Epithelial cell of prostate (primary cell): ENCODE measurements around the gene CHD9.
"Not testable (repeated sequence)": the region's sequence is repeated elsewhere in the genome, so short reads cannot be mapped to it uniquely, and the experiment has no call there.

Experiments
- DNase-seq: peaks from one replicate; pipeline ENCODE4 v3.0.0-alpha.2; 2011; ENCODE audit warnings: low read depth, low spot score
- H3K27ac ChIP-seq: fragments of 450-650 bp; 2 replicates; pipeline ENCODE4 v1.5.1; 2017; ENCODE audit warnings: mild to moderate bottlenecking

The CHD9 gene

GRCh38 chr16:53175118-53175517 lies 120.3 kb downstream of the CHD9 start:
- DNase-seq = no peak
- H3K27ac ChIP-seq = no peak overlapping the region

DNA sequence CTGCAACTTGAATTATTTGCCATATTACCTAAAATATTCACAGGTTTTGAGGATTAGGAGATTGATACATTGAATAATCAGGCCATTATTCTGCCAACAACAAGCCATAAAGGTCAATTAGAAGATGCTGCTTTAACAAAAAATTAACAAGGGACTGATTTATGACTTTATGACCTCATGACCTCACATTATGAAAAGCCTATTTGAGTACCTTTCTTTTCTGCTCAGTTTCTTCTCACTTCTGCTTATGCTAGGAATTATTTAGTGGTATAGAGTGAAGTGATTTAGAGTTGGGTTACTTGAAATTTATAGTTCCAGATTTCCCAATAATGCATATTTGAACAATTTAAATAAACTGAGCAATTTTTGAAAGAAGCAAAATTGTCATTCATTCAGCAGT lies 121.6 kb downstream of the CHD9 start:
- no peak for DNase-seq
- no peak overlapping the region for H3K27ac ChIP-seq

DNA sequence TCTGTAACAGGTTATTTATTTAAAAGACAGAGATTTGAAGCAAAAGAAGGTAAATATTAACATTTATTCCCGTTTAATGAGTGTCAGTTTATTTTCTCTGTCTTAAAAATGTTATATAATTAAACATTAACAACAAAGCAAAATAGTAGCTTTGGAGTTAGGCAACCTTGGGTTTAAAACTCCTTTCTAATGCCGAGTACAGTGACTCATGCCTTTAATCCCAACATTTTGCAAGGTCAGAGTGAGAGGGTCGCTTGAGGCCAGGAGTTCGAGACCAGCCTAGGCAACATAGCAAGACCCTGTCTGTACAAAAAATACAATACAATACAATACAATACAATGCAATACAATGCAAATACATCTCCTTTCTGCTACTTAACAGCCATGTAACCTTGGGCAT lies 128.7 kb downstream of the CHD9 start:
- no peak for DNase-seq
- H3K27ac ChIP-seq = no peak overlapping the region

GRCh38 chr16:53185741-53186140 lies 130.9 kb downstream of the CHD9 start:
- DNase-seq, H3K27ac ChIP-seq: not testable (repeated sequence)

GRCh38 chr16:53187775-53188174 lies 133.0 kb downstream of the CHD9 start:
- no peak for DNase-seq
- H3K27ac ChIP-seq = no peak overlapping the region

DNA sequence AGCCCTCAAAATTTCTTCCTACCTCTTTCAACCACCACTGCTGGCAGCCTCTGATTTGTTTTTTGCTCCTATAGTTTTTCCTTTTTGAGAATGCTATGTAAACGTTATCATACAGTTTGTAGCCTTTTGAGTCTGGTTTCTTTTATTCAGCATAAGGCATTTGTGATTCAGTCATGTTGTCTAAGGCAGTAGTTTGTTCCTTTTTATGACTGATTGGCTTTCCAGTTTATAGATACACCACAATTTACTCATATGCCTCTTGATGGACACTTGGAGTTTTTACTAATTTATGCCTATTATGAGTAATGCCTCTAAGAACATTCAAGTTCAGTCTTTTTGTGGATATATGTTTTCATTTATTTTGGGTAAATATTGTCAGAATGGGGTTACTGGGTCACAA lies 136.6 kb downstream of the CHD9 start:
- no peak overlapping the region for H3K27ac ChIP-seq
- DNase-seq = no peak

DNA sequence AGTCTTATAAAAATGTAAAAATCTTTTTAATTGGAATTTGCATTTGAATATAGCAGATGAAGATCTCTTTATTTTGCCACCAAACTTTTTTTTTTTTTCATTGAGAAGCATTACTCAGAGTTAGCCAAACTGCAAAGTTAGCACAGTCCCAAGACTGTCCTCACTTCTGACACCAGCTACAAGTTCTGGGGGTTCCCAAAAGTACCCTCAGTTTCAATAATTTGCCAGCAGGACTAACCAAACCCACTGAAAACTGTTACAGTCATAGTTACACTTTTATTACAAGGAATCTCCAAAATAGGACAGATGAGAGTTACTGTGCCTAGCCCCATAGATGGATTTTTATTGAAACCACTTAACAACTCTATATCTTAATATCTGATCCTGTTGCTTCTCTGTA lies 144.1 kb downstream of the CHD9 start:
- no peak overlapping the region for H3K27ac ChIP-seq
- DNase-seq = no peak

DNA sequence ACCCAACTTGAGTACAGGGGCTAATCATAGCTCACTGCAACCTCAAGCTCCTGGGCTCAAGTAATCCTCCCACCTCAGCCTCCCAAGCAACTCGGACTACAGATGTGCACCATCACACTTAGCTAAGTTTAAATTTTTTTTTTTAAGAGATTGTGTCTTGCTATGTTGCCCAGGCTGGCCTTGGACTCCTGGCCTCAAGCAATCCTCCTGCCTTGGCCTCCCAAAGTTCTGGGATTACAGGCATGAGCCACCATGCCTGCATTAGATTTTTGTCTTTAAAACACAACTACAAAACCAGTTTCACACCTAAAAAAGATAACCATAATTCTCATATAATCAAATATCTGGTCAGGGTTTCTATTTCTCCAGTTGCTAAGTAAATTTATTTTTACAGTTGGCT lies 147.1 kb downstream of the CHD9 start:
- no peak overlapping the region for H3K27ac ChIP-seq
- DNase-seq = no peak

- DNase-seq = no peak
- H3K27ac ChIP-seq = no peak overlapping the region
Observed at GRCh38 chr16:53202398-53202797, 147.6 kb downstream of the CHD9 start.

GRCh38 chr16:53207810-53208752 lies 153.3 kb downstream of the CHD9 start:
- peak overlapping the region; percentile 70 for H3K27ac ChIP-seq

GRCh38 chr16:53209429-53209828 lies 154.6 kb downstream of the CHD9 start:
- no peak overlapping the region for H3K27ac ChIP-seq
- no peak for DNase-seq

More at GRCh38 chr16:53207810-53208752, 153.3 kb downstream of the CHD9 start:
- peak; percentile 36 for DNase-seq

- DNase-seq = no peak
- H3K27ac ChIP-seq = no peak overlapping the region
Observed at GRCh38 chr16:53209877-53210276, 155.1 kb downstream of the CHD9 start.

DNA sequence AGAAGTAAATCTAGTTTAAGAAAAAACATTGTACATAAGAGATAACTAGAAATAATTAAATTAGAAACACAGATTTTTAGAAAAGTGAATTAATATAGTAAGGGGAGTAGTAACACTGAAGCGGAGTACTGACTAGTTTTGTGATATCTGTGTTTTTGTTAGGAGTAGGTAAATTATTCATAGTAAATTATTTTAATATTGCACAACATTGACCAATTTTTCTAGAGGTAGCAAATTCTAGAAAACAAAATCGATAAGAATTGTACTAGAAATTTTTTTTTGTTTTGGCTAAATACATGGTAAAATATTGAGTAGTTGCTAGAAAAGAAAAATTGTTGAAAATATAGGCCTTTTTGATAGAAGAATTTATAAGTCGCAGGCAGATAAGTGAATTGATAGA lies 156.5 kb downstream of the CHD9 start:
- H3K27ac ChIP-seq = no peak overlapping the region
- no peak for DNase-seq

DNA sequence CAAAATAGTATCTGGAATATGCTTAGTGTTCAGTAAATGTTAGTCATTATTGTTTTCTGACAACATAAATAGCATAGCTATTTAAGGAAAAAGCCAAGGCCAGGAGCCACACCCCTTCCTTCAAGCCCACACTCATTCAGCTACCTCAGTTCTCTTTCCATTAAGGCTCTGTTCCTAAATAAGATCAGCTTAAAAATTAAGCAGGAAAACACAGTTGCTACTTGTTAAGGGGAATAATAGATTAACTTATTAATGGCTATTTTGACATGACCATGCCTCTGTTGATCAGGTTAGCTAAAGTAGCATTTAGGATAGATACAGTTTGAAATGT lies 158.1 kb downstream of the CHD9 start:
- peak overlapping the region; percentile 9 for H3K27ac ChIP-seq
- no peak for DNase-seq

- H3K27ac ChIP-seq = no peak overlapping the region
- DNase-seq = no peak
Observed at GRCh38 chr16:53213542-53213941, 158.8 kb downstream of the CHD9 start.

DNA sequence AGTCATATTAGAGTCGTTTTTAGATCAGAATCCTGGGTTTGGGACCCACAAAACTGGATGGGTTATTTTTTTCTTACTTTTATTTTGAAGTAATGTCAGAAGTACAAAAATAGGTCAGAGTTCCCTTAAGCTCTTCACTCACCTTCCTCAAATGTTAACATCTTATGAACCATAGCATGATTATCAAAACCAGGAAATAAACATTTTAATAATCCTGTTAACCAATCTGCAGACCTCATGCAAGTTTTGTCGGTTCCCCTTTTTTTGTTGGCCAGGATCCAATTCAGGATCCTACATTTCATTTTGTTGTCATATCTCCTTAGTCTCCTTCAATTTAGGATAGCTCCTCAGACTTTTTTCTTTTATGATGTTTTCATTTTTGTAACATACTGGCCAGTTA lies 162.0 kb downstream of the CHD9 start:
- no peak for DNase-seq
- H3K27ac ChIP-seq = no peak overlapping the region

DNA sequence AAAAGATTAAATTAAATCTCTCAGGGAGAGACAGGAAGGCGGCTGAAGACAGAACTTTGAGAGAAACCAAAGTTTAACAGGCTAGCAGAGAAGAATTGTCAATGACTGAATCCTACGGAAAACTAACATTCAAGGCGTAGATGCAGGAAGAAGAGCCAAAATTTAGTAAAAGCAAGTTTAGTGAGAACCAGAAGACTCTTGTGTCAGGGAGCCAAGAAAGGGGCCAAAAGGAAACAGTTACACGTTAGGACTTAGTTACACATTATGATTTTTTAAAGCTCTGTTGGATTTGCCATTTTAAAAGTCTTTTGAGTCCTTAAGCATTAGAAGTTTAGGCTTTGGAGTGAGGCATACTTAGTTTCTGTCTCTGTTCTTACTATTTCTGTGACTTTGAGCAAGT lies 164.6 kb downstream of the CHD9 start:
- peak overlapping the region; percentile 62 for H3K27ac ChIP-seq
- no peak for DNase-seq

DNA sequence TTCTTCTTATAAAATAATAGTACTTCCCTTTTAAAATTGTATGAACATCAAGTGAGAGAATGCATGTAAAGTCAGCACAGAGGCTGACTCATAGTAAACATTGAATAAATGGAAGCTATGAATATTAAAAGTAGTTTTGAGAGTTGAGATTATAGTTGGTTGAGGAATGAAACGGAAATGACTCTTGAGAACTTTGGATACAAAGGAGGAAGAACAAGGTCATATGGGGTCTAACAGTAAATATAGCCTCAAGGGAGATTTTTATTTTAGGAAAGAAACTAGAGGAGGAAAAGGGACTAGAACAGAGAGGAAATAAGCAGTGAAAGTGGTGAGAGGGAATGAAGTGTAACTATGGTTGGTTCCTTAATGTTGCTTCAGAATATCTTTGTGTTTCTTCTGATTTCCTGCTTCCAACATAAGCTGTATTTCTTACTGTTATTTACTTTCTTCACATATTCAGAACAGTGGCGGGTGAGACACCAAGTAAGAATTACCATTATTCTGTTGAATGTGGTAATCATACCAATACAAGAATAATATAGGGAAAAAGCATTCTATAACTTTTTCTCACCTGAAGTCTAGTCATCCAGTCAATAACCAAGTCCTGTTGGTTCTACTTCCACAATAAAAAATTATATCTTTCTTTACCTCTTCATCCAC lies 165.1 kb downstream of the CHD9 start:
- H3K27ac ChIP-seq = peak overlapping the region; percentile 62
- no peak for DNase-seq

DNA sequence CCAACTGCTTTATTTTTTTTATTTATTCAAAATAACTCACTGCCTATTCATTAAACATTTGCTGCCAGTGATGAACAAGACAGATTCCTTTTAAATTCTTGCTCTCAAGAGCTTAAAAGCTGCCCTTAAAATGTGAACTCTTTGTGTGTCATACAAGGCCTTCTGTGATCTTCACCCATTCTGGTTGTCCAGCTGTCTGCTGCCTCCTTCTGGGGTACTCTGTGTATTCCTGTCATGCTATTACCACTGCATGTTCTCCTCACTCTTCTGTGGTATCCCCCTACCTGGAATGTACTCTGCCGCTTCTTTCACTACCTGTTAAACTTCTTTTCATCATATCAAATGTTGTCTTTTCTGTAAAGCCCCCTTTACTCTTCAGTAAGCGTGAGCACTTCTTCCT lies 165.8 kb downstream of the CHD9 start:
- H3K27ac ChIP-seq = peak overlapping the region; percentile 62
- DNase-seq = no peak

GRCh38 chr16:53224951-53225533 lies 170.3 kb downstream of the CHD9 start:
- no peak overlapping the region for H3K27ac ChIP-seq
- DNase-seq = no peak

DNA sequence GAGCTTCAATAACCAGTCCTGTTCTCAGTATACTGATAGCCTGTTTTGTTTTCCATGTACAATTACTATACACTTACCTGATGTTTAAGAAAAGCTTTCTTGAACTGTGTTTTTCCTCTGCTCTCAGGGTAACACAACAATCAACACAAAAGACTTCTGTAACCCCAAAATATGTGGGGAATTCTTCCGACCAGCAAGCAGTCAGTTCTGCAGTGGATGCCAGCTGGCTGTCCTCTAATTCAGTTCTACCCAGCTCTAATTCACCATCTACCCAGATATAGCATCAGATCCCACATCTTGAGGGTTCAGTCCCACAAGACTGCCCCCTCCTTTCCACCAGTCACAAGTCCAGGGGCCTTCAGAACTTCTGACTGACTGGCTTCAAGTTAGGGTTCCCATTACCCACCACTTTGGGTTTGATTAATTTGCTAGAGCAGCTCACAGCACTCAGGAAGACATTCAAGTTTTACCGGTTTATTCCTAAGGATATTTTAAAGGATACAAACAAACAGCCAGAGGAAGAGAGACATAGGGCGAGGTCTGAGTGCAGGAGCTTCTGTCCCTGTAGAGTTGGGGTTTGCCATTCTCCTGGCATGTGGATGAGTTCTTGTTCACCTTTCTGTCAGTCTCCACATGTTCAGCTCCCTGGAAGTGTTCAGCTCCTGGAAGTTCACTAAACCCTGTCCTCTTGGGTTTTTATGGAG lies 178.2 kb downstream of the CHD9 start:
- no peak for DNase-seq
- H3K27ac ChIP-seq = no peak overlapping the region
